HepG2 (cell line): ENCODE measurements around the gene ADGRG1. TPM values are rescaled to one million over a fixed set of nuclear protein-coding genes. Genes with fewer than 3 reads are reported as not detected.

Experiments used
- AGO1 ChIP-seq: fragments of 200-400 bp; formaldehyde crosslinking; IDR thresholded peaks from 2 replicates; pipeline ENCODE4 v1.6.1; 2017; ENCODE audit warnings: mild to moderate bottlenecking, low read depth, low read length, moderate library complexity; ENCODE audit not compliant: poor library complexity, severe bottlenecking
- ARNT ChIP-seq: fragments of 450-650 bp; IDR thresholded peaks from 2 replicates; pipeline ENCODE4 v1.6.1; 2017
- ATF7 ChIP-seq, 2 experiments: fragments of 450-650 bp in 1 of 2; sonication (generic) in 1 of 2; formaldehyde crosslinking in 1 of 2; IDR thresholded peaks; 2 replicates each; pipeline versions ENCODE4 v1.4.0 to v1.6.1; 2016 to 2020; ENCODE audit warnings: antibody characterized with exemption in 1 of 2, mild to moderate bottlenecking in 1 of 2, missing genetic modification reagents in 1 of 2
- CBX2 ChIP-seq, 2 experiments: fragments of 200-600 bp in 1 of 2; sonication (generic); formaldehyde crosslinking in 1 of 2; IDR thresholded peaks; 2 replicates each; pipeline versions ENCODE4 v1.7.0 to v1.8.1; 2018 to 2022; ENCODE audit warnings: low read depth in 2 of 2, low read length in 1 of 2, mild to moderate bottlenecking in 1 of 2, missing genetic modification reagents in 1 of 2
- CREB1 ChIP-seq, 2 experiments: fragments of 450-650 bp in 1 of 2; IDR thresholded peaks; 2 replicates each; pipeline ENCODE4 v1.6.1; 2016 to 2017; ENCODE audit warnings: control low read depth in 1 of 2, mild to moderate bottlenecking in 1 of 2, missing compliant biosample characterization in 1 of 2, missing genetic modification characterization in 1 of 2
- FOXA1 ChIP-seq, 2 experiments: fragments of 450-650 bp in 1 of 2; sonication (generic) in 1 of 2; formaldehyde crosslinking in 1 of 2; IDR thresholded peaks; 2 replicates each; pipeline versions ENCODE4 v1.4.0 to v1.6.1; 2016 to 2020; ENCODE audit warnings: missing genetic modification reagents in 1 of 2
- FOXM1 ChIP-seq: sonication (generic); formaldehyde crosslinking; IDR thresholded peaks from 2 replicates; pipeline ENCODE4 v1.5.0; 2020; ENCODE audit warnings: missing genetic modification reagents
- HDAC1 ChIP-seq: sonication (generic); formaldehyde crosslinking; IDR thresholded peaks from 2 replicates; pipeline ENCODE4 v1.5.1; 2020; ENCODE audit warnings: mild to moderate bottlenecking, missing genetic modification reagents
- HDAC6 ChIP-seq: fragments of 200-600 bp; sonication (generic); IDR thresholded peaks from 2 replicates; pipeline ENCODE4 v1.7.0; 2017; ENCODE audit warnings: mild to moderate bottlenecking, antibody characterized with exemption, low read length, low read depth
- THAP11 ChIP-seq: IDR thresholded peaks from 2 replicates; pipeline ENCODE4 v1.6.1; 2016; ENCODE audit warnings: missing biosample characterization, missing genetic modification reagents
- TP53 ChIP-seq: sonication (generic); formaldehyde crosslinking; conservative IDR thresholded peaks from 2 replicates; pipeline ENCODE4 v1.4.0; 2020; ENCODE audit warnings: missing genetic modification reagents
- ZNF282 ChIP-seq: fragments of 450-650 bp; IDR thresholded peaks from 2 replicates; pipeline ENCODE4 v1.6.1; 2018; ENCODE audit not compliant: partially characterized antibody
- polyA plus RNA-seq, 8 experiments: library from polyadenylated mRNA; depleted of rRNA in 3 of 8; stranded (reverse) in 7 of 8; unstranded in 1 of 8; fragments of >200 nt; fragmentation: Illumina TruSeq in 4 of 8; extraction: Trizol in 4 of 8; gene quantifications; 2 replicates each; pipeline versions ENCODE4 v1.2.1 to v1.2.3, GENCODE V29; 2011 to 2016; ENCODE audit warnings: low read depth in 4 of 8, missing spikeins in 1 of 8, mixed read lengths in 1 of 8; ENCODE audit not compliant: insufficient read depth in 1 of 8
- total RNA-seq, 5 experiments: library from RNA; depleted of rRNA; stranded (reverse); fragments of >200 nt; fragmentation: Illumina TruSeq; extraction: Trizol; gene quantifications; 2 replicates each; pipeline ENCODE4 v1.2.3, GENCODE V29; 2016; ENCODE audit warnings: low read depth in 1 of 5
- TF ChIP-seq, protein P1 (sequence below): IDR thresholded peaks from 2 replicates; pipeline ENCODE4 v1.6.1; 2012; ENCODE audit warnings: low read length, improper control_type of control experiment
- TF ChIP-seq, protein P2 (sequence below): IDR thresholded peaks from 2 replicates; pipeline ENCODE4 v1.6.1; 2016; ENCODE audit warnings: mild to moderate bottlenecking
- TF ChIP-seq, protein P3 (sequence below): sonication (generic); formaldehyde crosslinking; IDR thresholded peaks from 2 replicates; pipeline ENCODE4 v1.4.0; 2020; ENCODE audit warnings: missing genetic modification reagents

ADGRG1 gene
- total and polyA plus RNA-seq, 2 of the 13 experiments (the other 11 are each of a cell fraction or from before 2014, with no cell fraction given) = 2.7 to 5.9 TPM

DNA sequence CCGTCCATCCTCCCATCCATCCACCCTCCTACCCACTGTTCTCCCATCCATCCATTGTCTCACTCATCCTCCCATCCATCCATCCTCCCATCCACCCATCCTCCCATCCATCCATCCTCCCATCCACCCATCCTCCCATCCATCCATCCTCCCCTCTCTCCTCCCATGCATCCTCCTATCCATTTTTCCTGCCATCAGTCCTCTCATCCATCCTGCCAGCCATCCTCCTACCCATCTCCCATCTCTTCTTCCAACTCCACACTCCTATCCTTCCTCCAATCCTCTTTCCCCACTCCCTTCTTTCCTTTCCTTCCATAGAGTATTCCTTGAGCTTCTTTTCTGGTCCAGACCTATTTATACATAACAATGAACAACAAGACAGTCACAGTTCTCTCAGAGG is 78.3 kb downstream of the ADGRG1 start (continued):
- TF ChIP-seq, protein P1, sequence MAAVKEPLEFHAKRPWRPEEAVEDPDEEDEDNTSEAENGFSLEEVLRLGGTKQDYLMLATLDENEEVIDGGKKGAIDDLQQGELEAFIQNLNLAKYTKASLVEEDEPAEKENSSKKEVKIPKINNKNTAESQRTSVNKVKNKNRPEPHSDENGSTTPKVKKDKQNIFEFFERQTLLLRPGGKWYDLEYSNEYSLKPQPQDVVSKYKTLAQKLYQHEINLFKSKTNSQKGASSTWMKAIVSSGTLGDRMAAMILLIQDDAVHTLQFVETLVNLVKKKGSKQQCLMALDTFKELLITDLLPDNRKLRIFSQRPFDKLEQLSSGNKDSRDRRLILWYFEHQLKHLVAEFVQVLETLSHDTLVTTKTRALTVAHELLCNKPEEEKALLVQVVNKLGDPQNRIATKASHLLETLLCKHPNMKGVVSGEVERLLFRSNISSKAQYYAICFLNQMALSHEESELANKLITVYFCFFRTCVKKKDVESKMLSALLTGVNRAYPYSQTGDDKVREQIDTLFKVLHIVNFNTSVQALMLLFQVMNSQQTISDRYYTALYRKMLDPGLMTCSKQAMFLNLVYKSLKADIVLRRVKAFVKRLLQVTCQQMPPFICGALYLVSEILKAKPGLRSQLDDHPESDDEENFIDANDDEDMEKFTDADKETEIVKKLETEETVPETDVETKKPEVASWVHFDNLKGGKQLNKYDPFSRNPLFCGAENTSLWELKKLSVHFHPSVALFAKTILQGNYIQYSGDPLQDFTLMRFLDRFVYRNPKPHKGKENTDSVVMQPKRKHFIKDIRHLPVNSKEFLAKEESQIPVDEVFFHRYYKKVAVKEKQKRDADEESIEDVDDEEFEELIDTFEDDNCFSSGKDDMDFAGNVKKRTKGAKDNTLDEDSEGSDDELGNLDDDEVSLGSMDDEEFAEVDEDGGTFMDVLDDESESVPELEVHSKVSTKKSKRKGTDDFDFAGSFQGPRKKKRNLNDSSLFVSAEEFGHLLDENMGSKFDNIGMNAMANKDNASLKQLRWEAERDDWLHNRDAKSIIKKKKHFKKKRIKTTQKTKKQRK = no peak
- no peak for TF ChIP-seq CREB1 (IDR thresholded peaks at IDR 0.05)
- no peak for TF ChIP-seq CREB1 (CRISPR knock-in tag; IDR thresholded peaks at IDR 0.05)
- no peak for TF ChIP-seq AGO1
- 0 out of 2 replicates have a peak, but pooled peaks have one; percentile 25 for TF ChIP-seq FOXA1 (IDR thresholded peaks at IDR 0.05)
- TF ChIP-seq FOXA1 (CRISPR knock-in tag; IDR thresholded peaks at IDR 0.05) = no peak
- no peak for TF ChIP-seq HDAC1 (CRISPR knock-in tag)
- TF ChIP-seq, protein P2, sequence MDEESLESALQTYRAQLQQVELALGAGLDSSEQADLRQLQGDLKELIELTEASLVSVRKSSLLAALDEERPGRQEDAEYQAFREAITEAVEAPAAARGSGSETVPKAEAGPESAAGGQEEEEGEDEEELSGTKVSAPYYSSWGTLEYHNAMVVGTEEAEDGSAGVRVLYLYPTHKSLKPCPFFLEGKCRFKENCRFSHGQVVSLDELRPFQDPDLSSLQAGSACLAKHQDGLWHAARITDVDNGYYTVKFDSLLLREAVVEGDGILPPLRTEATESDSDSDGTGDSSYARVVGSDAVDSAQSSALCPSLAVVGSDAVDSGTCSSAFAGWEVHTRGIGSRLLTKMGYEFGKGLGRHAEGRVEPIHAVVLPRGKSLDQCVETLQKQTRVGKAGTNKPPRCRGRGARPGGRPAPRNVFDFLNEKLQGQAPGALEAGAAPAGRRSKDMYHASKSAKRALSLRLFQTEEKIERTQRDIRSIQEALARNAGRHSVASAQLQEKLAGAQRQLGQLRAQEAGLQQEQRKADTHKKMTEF (CRISPR knock-in tag) = no peak
- TF ChIP-seq, protein P3, sequence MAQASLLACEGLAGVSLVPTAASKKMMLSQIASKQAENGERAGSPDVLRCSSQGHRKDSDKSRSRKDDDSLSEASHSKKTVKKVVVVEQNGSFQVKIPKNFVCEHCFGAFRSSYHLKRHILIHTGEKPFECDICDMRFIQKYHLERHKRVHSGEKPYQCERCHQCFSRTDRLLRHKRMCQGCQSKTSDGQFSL (CRISPR knock-in tag) = no peak
- no peak for TF ChIP-seq ATF7 (IDR thresholded peaks at IDR 0.05)
- no peak for TF ChIP-seq ATF7 (CRISPR knock-in tag; IDR thresholded peaks at IDR 0.05)
- 0 out of 2 replicates have a peak, but pooled peaks have one; percentile 67 for TF ChIP-seq ARNT
- no peak for TF ChIP-seq THAP11
- TF ChIP-seq TP53 (CRISPR knock-in tag) = no peak
- no peak for TF ChIP-seq FOXM1 (CRISPR knock-in tag)
- no peak for TF ChIP-seq CBX2 (IDR thresholded peaks at IDR 0.05; ENCODE audit: low read depth, low read length)
- no peak for TF ChIP-seq CBX2 (CRISPR knock-in tag; IDR thresholded peaks at IDR 0.05; ENCODE audit: low read depth)
- TF ChIP-seq HDAC6 = no peak
- TF ChIP-seq ZNF282 = no peak
